Measurements from ENCODE around the gene FHIT. TPM values are rescaled to one million over a fixed set of nuclear protein-coding genes. Genes with fewer than 3 reads are reported as not detected.

The FHIT gene
- total RNA-seq, 1 donor from 2014 or later: 20.2 TPM

DNA sequence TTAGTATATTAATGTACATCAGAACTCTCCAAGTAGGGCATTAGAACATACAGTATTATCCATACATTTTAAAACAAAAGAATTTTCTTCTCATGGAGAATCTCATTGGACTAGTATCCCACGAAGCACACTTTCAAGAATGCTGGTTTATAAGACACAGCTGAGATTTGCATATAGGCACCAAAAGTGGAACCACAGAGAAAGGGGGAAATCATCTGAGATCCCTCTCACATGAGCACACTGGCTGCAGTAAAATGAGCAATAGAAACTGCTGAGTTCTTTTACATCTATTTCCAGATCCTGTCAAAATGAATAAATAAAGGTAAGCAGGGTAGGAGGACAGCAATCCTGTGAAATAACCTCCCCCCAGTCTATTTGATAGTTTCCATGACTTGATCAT lies 665.3 kb downstream of the FHIT start:
- Mint-ChIP-seq H3K4me1 (ENCODE audit: unreplicated experiment) (peaks cover 6% of the 10 kb centered on the region), H3K27me3 (ENCODE audit: unreplicated experiment) (no peaks in the 10 kb centered on the region), H3K36me3 (ENCODE audit: low read depth, unreplicated experiment) (no peaks in the 10 kb centered on the region), H3K27ac (ENCODE audit: unreplicated experiment) (no peak overlapping the region), H3K9me3 (ENCODE audit: unreplicated experiment) (no peaks in the 10 kb centered on the region), H3K4me3 (ENCODE audit: unreplicated experiment) (no peak overlapping the region)
- no peak for TF ChIP-seq CTCF (IDR thresholded peaks at IDR 0.05; ENCODE audit: unreplicated experiment)
- no peak for DNase-seq (ENCODE audit: low spot score)

- H3K27me3 Mint-ChIP-seq (ENCODE audit: unreplicated experiment): no peaks in the 10 kb centered on the region
These were observed 667.0 kb downstream of the FHIT start for GRCh38 chr3:60584250-60584649.

DNA sequence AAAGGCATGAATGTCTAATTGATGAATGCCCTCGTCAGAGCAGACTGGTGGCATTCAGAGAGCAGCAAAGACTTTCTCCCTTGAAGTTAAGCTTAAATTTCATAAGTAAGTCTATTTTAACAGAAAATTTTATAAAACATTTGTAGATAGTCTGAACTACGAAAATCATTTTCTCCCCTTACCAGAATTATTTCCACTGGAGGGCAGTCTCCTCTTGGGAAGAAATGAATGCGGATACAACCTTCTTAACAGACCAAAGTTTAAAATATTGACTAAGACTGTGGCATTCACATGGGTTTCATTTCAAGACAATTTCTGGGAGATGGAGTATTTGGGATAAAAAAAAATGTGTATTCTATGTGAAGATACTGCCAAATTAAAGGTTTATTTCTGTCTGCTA lies 669.0 kb downstream of the FHIT start:
- Mint-ChIP-seq H3K4me3 (ENCODE audit: unreplicated experiment) (no peak overlapping the region), H3K27ac (ENCODE audit: unreplicated experiment) (no peak overlapping the region), H3K27me3 (ENCODE audit: unreplicated experiment) (no peaks in the 10 kb centered on the region), H3K36me3 (ENCODE audit: low read depth, unreplicated experiment) (no peaks in the 10 kb centered on the region), H3K9me3 (ENCODE audit: unreplicated experiment) (no peaks in the 10 kb centered on the region), H3K4me1 (ENCODE audit: unreplicated experiment) (peaks cover 3% of the 10 kb centered on the region)
- peak; percentile 54 for TF ChIP-seq CTCF (IDR thresholded peaks at IDR 0.05; ENCODE audit: unreplicated experiment)
- peak; percentile 8 for DNase-seq (ENCODE audit: low spot score)

More at GRCh38 chr3:60584250-60584649, 667.0 kb downstream of the FHIT start:
- peaks cover 3% of the 10 kb centered on the region for H3K4me1 Mint-ChIP-seq (ENCODE audit: unreplicated experiment)
- TF ChIP-seq CTCF (IDR thresholded peaks at IDR 0.05; ENCODE audit: unreplicated experiment): no peak
- no peak overlapping the region for H3K27ac Mint-ChIP-seq (ENCODE audit: unreplicated experiment)
- no peaks in the 10 kb centered on the region for H3K36me3 Mint-ChIP-seq (ENCODE audit: low read depth, unreplicated experiment)
- H3K9me3 Mint-ChIP-seq (ENCODE audit: unreplicated experiment): no peaks in the 10 kb centered on the region
- no peak overlapping the region for H3K4me3 Mint-ChIP-seq (ENCODE audit: unreplicated experiment)
- no peak for DNase-seq (ENCODE audit: low spot score)

DNA sequence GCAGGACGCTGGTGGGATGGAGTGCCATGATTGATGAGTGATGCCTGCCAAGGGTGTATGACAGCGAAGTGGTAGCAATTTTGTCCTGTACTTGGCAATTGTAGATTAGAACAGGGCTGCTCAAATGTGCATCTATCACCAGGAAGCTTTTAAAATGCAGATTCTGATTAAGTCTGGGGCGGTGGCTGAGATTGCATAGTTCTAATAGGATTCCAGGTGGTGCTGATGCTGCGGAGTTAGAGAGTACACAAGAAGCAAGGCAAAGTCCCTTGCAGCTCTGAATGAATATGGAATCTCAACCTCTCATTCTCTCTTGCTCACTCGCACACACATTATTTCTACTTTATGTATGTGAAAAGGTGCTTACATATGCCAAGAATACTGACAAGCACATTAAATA lies 670.4 kb downstream of the FHIT start:
- Mint-ChIP-seq H3K9me3 (ENCODE audit: unreplicated experiment) (no peaks in the 10 kb centered on the region), H3K27me3 (ENCODE audit: unreplicated experiment) (no peaks in the 10 kb centered on the region), H3K27ac (ENCODE audit: unreplicated experiment) (no peak overlapping the region), H3K4me1 (ENCODE audit: unreplicated experiment) (peaks cover 5% of the 10 kb centered on the region), H3K4me3 (ENCODE audit: unreplicated experiment) (no peak overlapping the region), H3K36me3 (ENCODE audit: low read depth, unreplicated experiment) (no peaks in the 10 kb centered on the region)
- DNase-seq (ENCODE audit: low spot score): no peak
- no peak for TF ChIP-seq CTCF (IDR thresholded peaks at IDR 0.05; ENCODE audit: unreplicated experiment)

DNA sequence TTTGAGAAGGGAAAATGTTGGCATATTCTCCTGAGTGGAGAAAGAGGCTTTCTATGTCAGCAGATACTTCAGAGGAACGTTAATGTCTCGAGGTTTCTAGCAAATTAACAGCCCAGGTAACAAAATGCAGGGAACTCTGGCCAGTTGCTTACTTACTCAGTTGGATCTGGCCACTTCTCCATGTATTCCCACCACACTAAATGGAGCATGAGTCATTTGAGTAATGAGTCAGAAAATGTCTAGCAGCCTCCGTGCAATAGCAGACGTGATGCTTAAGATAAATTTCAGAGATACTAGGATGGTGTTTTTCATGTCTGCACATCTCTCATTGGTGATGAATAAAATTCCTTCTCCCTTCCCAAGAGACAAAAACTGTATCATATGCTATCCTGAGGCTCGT lies 671.5 kb downstream of the FHIT start:
- H3K27me3 Mint-ChIP-seq (ENCODE audit: unreplicated experiment): no peaks in the 10 kb centered on the region
- DNase-seq (ENCODE audit: low spot score): no peak
- no peak overlapping the region for H3K27ac Mint-ChIP-seq (ENCODE audit: unreplicated experiment)
- no peak for TF ChIP-seq CTCF (IDR thresholded peaks at IDR 0.05; ENCODE audit: unreplicated experiment)
- no peak overlapping the region for H3K4me3 Mint-ChIP-seq (ENCODE audit: unreplicated experiment)
- H3K9me3 Mint-ChIP-seq (ENCODE audit: unreplicated experiment): no peaks in the 10 kb centered on the region
- H3K4me1 Mint-ChIP-seq (ENCODE audit: unreplicated experiment): peaks cover 8% of the 10 kb centered on the region
- H3K36me3 Mint-ChIP-seq (ENCODE audit: low read depth, unreplicated experiment): no peaks in the 10 kb centered on the region
